ENCODE data around the gene TLN1.

TLN1 gene

DNA sequence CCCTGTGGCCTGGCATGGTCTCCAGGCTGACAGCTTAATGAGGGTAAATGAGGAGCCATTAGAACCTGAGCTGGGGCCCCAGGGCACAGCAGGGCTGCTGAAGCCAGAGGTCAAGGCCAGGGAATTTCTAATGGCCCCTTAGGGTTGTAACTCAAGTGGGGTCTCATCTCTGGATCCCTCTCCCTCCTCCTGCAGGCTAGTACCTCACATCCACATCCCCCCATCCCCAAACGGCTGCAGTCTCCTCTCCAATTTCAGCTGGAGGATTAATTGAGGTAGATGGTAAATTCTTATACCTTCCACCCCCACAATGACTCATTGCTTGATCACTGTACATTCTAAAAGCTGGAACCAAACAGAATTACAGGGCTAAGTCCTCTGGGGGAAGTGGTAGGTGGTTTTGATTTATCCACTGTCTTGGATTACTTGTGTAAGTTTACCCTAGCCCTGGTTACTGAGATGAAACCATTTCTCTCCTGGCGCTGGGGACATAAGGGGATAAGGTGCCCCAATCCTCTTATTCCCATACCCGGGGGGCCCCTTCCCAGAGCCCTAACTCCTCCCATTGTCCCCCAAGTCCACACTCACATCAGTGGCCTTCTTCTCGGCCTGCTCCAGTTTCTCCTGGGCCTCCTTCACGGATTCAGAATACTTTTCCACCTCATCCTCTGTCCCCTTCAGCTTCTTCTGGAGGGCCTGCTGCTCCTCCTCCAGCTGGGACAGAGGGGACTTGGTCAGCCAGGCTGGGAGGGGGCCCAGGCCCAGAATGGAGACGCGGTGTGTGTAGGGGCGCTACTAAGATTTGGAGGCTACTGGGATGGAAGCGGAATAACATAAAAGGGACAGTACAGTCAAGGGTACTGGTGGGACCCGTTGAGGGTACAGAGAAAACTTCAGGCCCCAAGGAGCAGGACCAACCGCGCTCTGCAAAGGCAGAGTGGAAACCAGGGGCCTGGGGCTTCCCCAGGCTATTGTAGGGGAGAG is 43.1 kb downstream of the TLN1 start:
- in situ Hi-C loops (cut with MboI; ENCODE audit: low sequenced_read_pairs): no loop called here

DNA sequence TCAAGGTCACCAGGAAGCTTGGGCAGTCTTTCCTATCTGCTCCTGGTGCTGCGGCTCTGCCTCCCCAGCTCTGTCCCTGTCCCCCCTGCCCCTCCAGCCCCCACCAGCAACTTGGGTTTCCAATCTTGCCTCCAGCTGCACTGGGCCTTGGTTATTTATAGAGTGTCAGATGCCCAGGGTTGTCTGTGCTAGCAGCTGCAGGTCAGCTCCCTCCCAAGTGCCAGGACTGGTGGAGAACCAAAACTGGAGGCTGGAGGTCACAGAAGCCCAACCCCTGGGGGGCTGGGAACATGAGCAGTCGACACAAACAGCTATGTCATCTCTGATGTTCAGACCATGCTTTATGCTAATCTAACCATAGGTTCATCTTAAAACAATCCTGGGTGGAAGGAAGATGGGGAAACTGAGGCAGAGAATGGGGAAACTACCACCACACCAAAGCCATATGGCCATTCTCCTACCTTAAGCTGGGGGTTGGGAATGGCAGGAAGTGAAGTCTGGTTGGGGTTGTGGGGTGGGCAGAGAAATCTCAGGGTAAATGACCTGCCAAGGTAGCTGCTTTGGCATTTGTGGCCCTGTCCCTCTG is 43.9 kb downstream of the TLN1 start:
- in situ Hi-C loops (cut with MboI; ENCODE audit: low sequenced_read_pairs): no loop called here

DNA sequence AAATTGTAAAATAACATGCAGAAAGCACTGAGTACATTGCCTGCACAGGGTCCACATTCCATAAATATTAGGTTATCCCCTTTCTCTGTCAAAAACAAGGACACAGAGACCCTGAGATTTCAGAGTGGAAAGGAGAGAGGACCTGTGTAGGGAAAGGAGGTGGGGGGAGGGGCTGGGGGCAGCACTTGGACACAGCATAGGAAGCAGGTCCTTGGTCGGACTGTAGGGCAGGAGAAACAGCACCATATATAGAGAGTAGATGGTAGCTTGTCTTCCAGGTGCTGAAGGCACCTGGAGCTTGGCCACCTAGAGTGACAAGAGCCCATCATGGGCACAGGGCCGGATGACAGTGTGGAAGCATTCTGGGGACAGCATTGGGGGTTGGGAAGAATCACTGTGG is 44.7 kb downstream of the TLN1 start:
- in situ Hi-C loops (cut with MboI; ENCODE audit: low sequenced_read_pairs): no loop called here

DNA sequence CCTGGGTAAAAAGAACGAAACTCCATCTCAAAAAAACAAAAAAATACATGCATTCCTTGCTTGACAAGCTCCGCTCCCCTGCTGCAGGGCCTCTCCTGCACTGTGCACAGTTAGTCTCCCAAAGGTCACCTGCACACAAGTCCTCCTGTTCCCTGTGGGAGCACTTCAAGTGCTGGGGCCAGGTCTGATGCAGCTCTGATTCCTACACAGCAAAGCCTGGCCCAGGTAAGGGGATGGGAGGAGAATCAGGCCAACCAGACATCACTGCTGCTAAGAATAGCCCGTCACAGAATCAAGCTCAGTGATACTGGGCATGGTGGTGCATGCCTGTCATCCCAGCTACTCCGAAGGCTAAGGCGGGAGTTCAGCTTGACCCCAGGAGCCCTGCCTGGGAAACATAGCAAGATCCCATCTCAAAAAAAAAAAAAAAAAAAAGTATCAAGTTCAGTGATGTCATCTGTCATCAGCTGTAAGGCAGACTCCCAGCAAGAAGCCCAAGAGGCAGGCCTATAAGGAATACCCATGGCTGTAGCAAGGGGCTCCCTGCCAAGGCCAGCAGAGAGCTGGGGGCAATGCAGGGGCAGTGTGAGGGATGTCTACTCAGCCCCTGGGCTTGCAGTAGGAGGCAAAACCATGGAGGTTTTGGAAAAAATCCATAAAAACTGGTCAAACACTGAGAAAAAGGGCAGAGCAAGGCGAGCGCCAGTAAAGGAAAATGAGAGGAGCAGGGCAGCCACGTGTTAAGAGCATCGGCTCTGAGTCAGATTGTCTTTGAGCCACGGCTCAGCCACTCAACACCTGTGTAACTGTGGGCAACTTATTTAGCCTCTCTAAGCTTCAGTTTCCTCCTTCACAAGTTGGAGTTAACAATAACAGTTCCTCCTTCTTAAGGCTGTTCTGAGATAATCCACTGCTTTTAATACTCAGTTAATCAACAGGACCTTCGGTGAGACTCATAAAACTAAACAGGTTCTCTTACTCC is 45.5 kb downstream of the TLN1 start:
- in situ Hi-C loops (cut with MboI; ENCODE audit: low sequenced_read_pairs): no loop called here

DNA sequence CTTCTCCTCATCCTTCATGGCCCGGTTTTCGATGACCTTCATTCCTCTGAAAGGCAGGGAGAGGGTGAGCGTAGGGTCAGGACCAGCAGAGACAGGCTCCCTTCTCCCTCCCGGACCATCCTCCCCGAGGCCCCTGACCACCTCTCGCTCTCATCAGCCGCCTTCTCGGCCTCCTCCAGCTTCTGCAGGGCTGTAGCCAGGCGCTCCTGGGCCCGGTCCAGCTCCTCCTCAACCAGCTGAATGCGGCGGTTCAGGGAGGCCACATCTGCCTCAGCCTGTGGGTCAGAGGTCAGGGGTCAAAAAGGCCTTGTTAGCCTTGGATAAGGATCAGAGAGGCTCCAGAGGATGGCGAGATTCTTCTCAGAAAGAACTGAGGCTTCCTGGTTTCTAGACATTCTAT is 46.5 kb downstream of the TLN1 start:
- in situ Hi-C loops (cut with MboI; ENCODE audit: low sequenced_read_pairs): no loop called here

DNA sequence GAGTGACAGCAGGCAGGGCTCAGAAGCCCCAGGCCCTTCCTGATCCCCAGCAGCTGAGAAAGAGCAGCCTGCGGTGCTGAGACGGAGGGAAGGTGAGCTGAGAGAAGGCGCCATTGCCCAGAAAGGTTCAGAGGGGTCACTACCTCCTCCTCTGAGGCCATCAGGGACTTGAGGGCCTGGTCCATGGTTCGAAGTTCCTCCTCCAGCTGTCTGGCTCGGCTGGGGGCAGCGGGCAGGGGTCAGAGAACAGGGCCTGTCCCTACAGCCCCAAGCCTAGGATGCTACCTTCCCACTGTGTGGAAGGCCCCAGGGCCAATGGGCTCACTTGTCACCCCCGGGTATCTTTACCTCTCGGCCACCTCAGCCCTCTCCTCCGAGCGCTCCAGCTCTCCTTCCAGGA is 47.1 kb downstream of the TLN1 start:
- in situ Hi-C loops (cut with MboI; ENCODE audit: low sequenced_read_pairs): no loop called here

DNA sequence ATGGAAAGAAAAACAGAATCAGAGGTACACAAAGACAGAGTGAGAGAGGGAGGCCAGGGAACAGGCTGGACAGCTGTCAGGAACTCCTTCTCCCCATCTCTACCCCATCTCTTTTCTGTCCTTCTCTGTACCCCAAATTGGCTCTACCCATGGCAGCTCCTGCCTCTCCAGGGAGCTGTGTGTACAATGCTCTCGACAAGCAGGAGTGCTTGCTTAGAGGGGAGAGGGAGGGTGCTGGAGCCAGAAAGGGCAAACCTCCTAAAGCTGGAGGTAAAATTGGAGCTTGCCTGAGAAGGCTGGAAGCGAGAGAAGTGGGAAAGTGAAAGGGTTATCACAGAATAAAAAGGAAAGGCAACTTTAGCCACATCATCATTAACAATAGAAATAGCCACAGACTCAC is 48.7 kb downstream of the TLN1 start:
- in situ Hi-C loops (cut with MboI; ENCODE audit: low sequenced_read_pairs): no loop called here

DNA sequence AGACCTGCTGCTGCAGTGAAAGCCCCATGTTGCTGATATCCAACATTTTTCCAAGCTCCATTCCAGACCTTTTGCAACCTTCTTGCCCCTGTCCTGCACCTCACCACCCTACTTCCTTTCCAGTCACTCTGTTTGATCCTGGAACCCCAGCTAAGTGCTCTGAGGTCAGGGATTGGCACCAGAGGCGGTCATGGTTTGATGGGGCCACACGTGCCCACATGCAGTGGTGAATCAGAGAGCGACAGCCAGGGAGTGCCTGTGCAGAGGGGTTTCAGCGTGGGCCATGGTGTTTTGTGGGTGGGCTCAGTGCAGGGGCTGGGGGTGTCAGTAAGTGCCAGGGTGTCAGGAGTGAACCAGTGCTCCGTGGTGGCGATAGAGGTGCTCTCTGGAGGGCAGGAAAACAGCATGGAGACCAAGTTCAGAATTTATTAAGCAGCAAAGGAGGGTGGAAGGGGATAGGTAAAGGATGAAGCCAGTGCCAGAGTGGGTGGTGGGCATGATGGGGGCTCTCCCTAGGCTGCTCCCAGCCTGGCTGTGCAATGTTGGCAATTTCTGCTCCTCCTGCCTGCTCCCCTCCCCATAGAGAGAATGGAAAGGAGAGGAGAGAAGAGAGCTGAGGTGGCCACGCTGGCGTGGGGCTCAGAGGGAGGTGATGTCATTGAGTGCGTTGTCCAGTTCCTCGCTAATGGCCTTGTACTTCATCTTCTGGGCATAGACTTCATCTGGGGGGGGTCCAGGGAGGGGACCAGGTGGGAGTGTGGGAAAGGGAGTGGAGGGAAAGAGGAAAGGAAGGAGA is 49.3 kb downstream of the TLN1 start:
- in situ Hi-C loops (cut with MboI; ENCODE audit: low sequenced_read_pairs): no loop called here

DNA sequence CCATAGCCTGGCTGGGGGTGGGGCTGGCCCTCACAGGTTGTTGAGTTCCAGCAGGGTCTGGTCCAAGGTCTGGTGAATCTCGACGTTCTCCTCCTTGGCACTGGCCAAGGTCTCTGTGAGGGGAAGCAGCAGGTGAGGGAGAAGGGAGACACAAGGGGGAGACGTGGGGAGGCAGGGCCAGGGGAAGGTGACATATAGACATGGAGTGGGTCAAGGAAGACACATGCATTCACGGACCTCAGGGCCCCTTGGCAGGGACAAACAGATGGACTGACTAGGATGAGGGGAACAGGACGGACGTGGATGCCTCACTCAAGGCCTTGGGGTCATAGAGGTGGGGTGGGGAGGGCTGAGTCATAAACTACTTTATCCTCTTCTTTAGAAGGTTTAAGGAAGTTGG is 49.9 kb downstream of the TLN1 start:
- in situ Hi-C loops (cut with MboI; ENCODE audit: low sequenced_read_pairs): no loop called here

DNA sequence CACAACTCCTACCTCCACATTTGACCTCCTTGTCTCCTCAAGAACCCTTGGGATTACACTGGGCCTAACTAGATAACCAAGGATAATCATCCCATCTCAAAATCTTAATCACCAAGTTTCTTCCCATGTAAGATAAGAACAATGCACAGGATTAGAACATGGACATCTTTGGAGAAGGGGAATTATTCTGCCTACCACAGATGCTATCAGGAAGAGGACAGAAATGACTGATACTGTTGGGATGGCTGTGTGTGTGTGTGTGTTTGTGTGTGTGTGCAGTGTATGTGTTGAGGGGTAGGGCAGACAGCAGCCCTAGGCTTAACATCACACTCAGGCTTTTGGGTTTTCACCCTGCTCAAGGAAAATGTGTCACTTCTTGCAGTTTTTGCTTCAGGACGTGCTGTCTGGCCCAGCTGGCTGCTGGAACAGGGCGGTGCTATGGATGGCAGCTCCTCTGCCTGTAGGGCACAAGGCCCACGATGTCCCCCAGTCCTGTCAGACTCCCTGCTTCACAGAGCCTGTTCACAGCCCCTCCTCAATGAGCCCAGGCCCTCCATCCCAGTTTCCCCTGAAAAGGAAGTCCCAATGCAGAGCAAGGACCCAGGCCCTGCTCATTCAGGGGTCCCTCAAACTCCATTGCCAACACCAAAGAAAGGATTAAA is 50.5 kb downstream of the TLN1 start:
- in situ Hi-C loops (cut with MboI; ENCODE audit: low sequenced_read_pairs): no loop called here

DNA sequence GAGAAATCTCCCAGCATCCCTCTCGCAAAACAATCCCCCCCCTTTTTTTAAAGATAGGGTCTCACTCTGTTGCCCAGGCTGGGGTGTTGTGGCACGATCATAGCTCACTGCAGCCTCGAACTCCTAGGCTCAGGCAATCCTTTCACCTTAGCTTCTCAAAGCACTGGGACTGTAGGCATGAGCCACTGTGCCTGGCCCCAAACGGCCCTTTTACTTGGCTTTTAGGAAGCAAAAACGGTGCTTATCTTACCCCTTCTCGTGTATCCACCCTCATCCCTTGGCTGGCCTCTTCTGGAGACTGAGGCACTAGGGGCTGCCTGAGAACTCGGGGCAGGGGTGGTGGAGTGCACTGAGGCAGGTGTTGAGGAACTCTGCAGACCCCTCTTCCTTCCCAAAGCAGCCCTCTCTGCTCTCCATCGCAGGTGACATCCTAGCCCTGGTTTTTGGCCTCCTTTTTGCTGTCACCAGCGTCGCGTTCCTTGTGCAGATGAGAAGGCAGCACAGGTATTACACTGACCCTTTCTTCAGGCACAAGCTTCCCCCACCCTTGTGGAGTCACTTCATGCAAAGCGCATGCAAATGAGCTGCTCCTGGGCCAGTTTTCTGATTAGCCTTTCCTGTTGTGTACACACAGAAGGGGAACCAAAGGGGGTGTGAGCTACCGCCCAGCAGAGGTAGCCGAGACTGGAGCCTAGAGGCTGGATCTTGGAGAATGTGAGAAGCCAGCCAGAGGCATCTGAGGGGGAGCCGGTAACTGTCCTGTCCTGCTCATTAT is 51.5 kb downstream of the TLN1 start:
- in situ Hi-C loops (cut with MboI; ENCODE audit: low sequenced_read_pairs): no loop called here

DNA sequence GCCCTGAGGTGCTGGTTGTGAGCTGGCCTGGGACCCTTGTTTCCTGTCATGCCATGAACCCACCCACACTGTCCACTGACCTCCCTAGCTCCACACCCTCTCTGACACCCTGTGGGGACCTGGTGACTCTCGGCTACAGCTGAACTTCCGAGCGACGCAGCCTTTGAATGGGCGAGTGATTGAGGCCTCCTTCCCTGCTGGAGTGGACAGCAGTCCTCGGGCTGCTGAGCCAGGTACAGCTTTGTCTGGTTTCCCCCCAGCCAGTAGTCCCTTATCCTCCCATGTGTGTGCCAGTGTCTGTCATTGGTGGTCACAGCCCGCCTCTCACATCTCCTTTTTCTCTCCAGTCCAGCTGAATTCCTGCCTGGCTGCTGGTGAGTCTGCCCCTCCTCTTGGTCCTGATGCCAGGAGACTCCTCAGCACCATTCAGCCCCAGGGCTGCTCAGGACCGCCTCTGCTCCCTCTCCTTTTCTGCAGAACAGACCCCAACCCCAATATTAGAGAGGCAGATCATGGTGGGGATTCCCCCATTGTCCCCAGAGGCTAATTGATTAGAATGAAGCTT is 52.1 kb downstream of the TLN1 start:
- in situ Hi-C loops (cut with MboI; ENCODE audit: low sequenced_read_pairs): no loop called here

DNA sequence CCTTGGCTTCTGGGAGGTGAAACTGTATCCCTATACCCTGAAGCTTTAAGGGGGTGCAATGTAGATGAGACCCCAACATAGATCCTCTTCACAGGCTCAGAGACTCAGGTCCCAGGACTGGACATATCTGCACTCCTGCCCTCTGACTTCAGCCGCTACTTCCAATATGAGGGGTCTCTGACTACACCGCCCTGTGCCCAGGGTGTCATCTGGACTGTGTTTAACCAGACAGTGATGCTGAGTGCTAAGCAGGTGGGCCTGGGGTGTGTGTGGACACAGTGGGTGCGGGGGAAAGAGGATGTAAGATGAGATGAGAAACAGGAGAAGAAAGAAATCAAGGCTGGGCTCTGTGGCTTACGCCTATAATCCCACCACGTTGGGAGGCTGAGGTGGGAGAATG is 52.9 kb downstream of the TLN1 start:
- in situ Hi-C loops (cut with MboI; ENCODE audit: low sequenced_read_pairs): no loop called here

DNA sequence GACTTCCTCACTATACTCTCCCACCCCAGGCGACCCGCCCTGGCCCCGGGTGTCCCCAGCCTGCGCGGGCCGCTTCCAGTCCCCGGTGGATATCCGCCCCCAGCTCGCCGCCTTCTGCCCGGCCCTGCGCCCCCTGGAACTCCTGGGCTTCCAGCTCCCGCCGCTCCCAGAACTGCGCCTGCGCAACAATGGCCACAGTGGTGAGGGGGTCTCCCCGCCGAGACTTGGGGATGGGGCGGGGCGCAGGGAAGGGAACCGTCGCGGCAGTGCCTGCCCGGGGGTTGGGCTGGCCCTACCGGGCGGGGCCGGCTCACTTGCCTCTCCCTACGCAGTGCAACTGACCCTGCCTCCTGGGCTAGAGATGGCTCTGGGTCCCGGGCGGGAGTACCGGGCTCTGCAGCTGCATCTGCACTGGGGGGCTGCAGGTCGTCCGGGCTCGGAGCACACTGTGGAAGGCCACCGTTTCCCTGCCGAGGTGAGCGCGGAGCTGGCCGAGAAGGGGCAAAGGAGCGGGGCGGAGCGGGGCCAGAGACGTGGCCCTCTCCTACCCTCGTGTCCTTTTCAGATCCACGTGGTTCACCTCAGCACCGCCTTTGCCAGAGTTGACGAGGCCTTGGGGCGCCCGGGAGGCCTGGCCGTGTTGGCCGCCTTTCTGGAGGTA is 56.1 kb downstream of the TLN1 start:
- in situ Hi-C loops (cut with MboI; ENCODE audit: low sequenced_read_pairs): no loop called here

DNA sequence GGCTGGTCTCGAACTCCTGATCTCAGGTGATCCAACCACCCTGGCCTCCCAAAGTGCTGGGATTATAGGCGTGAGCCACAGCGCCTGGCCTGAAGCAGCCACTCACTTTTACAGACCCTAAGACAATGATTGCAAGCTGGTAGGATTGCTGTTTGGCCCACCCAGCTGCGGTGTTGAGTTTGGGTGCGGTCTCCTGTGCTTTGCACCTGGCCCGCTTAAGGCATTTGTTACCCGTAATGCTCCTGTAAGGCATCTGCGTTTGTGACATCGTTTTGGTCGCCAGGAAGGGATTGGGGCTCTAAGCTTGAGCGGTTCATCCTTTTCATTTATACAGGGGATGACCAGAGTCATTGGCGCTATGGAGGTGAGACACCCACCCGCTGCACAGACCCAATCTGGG is 56.8 kb downstream of the TLN1 start:
- in situ Hi-C loops (cut with MboI; ENCODE audit: low sequenced_read_pairs): no loop called here

DNA sequence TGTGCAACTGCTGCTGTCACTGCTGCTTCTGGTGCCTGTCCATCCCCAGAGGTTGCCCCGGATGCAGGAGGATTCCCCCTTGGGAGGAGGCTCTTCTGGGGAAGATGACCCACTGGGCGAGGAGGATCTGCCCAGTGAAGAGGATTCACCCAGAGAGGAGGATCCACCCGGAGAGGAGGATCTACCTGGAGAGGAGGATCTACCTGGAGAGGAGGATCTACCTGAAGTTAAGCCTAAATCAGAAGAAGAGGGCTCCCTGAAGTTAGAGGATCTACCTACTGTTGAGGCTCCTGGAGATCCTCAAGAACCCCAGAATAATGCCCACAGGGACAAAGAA is 58.0 kb downstream of the TLN1 start:
- in situ Hi-C loops (cut with MboI; ENCODE audit: low sequenced_read_pairs): no loop called here

DNA sequence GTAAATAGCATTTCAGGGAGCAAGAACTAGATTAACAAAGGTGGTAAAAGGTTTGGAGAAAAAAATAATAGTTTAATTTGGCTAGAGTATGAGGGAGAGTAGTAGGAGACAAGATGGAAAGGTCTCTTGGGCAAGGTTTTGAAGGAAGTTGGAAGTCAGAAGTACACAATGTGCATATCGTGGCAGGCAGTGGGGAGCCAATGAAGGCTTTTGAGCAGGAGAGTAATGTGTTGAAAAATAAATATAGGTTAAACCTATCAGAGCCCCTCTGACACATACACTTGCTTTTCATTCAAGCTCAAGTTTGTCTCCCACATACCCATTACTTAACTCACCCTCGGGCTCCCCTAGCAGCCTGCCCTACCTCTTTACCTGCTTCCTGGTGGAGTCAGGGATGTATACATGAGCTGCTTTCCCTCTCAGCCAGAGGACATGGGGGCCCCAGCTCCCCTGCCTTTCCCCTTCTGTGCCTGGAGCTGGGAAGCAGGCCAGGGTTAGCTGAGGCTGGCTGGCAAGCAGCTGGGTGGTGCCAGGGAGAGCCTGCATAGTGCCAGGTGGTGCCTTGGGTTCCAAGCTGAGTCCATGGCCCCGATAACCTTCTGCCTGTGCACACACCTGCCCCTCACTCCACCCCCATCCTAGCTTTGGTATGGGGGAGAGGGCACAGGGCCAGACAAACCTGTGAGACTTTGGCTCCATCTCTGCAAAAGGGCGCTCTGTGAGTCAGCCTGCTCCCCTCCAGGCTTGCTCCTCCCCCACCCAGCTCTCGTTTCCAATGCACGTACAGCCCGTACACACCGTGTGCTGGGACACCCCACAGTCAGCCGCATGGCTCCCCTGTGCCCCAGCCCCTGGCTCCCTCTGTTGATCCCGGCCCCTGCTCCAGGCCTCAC is 58.6 kb downstream of the TLN1 start, which contains the start of gene CA9:
CA9 (plus strand) TSS at position 797 of the 893 bp plus-strand sequence; CDS start at position 829, 32 bp downstream.
- in situ Hi-C loops (cut with MboI; ENCODE audit: low sequenced_read_pairs): no loop called here
